Thyroid gland (tissue), 4 donors: ENCODE measurements around the gene MLYCD. TPM values are rescaled to one million over a fixed set of nuclear protein-coding genes. Genes with fewer than 3 reads are reported as not detected.

ENCODE experiments used
- DNase-seq, 2 donors: peaks; one replicate each; pipeline ENCODE4 v3.0.0-alpha.2; 2019
- H3K27ac ChIP-seq, 3 donors: fragments of 200-600 bp; sonication (generic); 1 replicate in 2 of 3; 2 replicates in 1 of 3; pipeline ENCODE4 v1.5.1; 2016 to 2019; ENCODE audit warnings: mild to moderate bottlenecking in 1 of 3, moderate library complexity in 1 of 3
- H3K27me3 ChIP-seq: fragments of 200-600 bp; sonication (generic); one replicate; pipeline ENCODE4 v1.5.1; 2019
- H3K36me3 ChIP-seq, 2 donors: fragments of 200-600 bp; sonication (generic); one replicate each; pipeline ENCODE4 v1.5.1; 2016 to 2019
- H3K4me1 ChIP-seq, 2 donors: fragments of 200-600 bp; sonication (generic); one replicate each; pipeline ENCODE4 v1.5.1; 2017 to 2019
- H3K4me3 ChIP-seq, 3 donors: fragments of 200-600 bp; sonication (generic); replicated peaks in 1 of 3; 1 replicate in 2 of 3; 2 replicates in 1 of 3; pipeline ENCODE4 v1.5.1; 2016; ENCODE audit warnings: mild to moderate bottlenecking in 1 of 3
- H3K9me3 ChIP-seq: fragments of 200-600 bp; sonication (generic); one replicate; pipeline ENCODE4 v1.5.1; 2017
- CTCF ChIP-seq, 6 experiments: fragments of 200-600 bp in 3 of 6; fragments of 450-650 bp in 3 of 6; sonication (generic) in 3 of 6; IDR thresholded peaks; one replicate each; pipeline ENCODE4 v1.5.1; 2016 to 2019; ENCODE audit warnings: antibody characterized with exemption in 6 of 6, mild to moderate bottlenecking in 2 of 6, inconsistent platforms in 1 of 6, moderate library complexity in 1 of 6
- POLR2A ChIP-seq, 2 donors: fragments of 450-650 bp; IDR thresholded peaks; one replicate each; pipeline ENCODE4 v1.6.1; 2017; ENCODE audit warnings: antibody characterized with exemption in 2 of 2, mild to moderate bottlenecking in 2 of 2, moderate library complexity in 1 of 2
- WGBS, 2 donors: methylation state at CpG; one replicate each; pipeline ENCODE4 v1.1.5; 2017; 5-methylcytosine and 5-hydroxymethylcytosine counted together
- intact Hi-C: fragments of 100-400 bp; cut with DNase I; formaldehyde crosslinking; loops from one replicate; pipeline ENCODE4 v1.15.1; 2023
- total RNA-seq, 4 donors: library from RNA; depleted of rRNA; stranded (reverse); fragments of >200 nt; gene quantifications; one replicate each; pipeline ENCODE4 v1.2.3, GENCODE V29; 2016

The MLYCD gene
- total RNA-seq, 4 donors from 2014 or later, result 9.9 to 22.0 (median 12.0) TPM

- WGBS, 2 donors, result 15% methylated on average over 17 to 21 of the region's 45 CpGs
- Histone ChIP-seq H3K36me3 (peaks cover 0 to 7% of the 10 kb centered on the region in 2 donors), H3K27me3 (no peaks in the 10 kb centered on the region), H3K4me3 (no peak overlapping the region), H3K27ac (no peak overlapping the region), H3K9me3 (no peaks in the 10 kb centered on the region), H3K4me1 (peaks cover 0 to 4% of the 10 kb centered on the region in 2 donors)
- DNase-seq, result no peak
- intact Hi-C loops, result loop anchor here (5.0 to 10.0 kb wide), 2 partner anchors 93 to 216 kb away; partner anchors contain the start of gene TAF1C
- TF ChIP-seq POLR2A (IDR thresholded peaks at IDR 0.05) (no peak), CTCF (IDR thresholded peaks at IDR 0.05) (no peak)
Measured at GRCh38 chr16:83968891-83969649, 70.2 kb downstream of the MLYCD start.

GRCh38 chr16:83969771-83970429 is 71.0 kb downstream of the MLYCD start:
- Histone ChIP-seq H3K9me3 (no peaks in the 10 kb centered on the region), H3K4me3 (no peak overlapping the region), H3K27ac (no peak overlapping the region), H3K36me3 (peaks cover 0 to 6% of the 10 kb centered on the region in 2 donors), H3K4me1 (peaks cover 0 to 4% of the 10 kb centered on the region in 2 donors), H3K27me3 (no peaks in the 10 kb centered on the region)
- intact Hi-C loops, result loop anchor here (5.0 to 10.0 kb wide), 2 partner anchors 92 to 215 kb away; partner anchors contain the start of gene TAF1C
- DNase-seq, result no peak
- TF ChIP-seq POLR2A (IDR thresholded peaks at IDR 0.05) (no peak), CTCF (IDR thresholded peaks at IDR 0.05) (no peak)
- 32 to 51% methylated on average over 9 to 12 of the region's 18 CpGs for WGBS, 2 donors

- peaks cover 0 to 4% of the 10 kb centered on the region in 2 donors for H3K4me1 ChIP-seq
- WGBS, 2 donors, result 85 to 86% methylated on average over 6 of the region's 6 CpGs
- H3K36me3 ChIP-seq, result peaks cover 0 to under 1% of the 10 kb centered on the region in 2 donors
- H3K4me3 ChIP-seq, result no peak overlapping the region
- no peak for TF ChIP-seq CTCF (IDR thresholded peaks at IDR 0.05)
- H3K27me3 ChIP-seq, result no peaks in the 10 kb centered on the region
- intact Hi-C loops, result no loop called here
- no peak for DNase-seq
- no peaks in the 10 kb centered on the region for H3K9me3 ChIP-seq
- H3K27ac ChIP-seq, result no peak overlapping the region
Measured at GRCh38 chr16:83970430-83970815, 71.5 kb downstream of the MLYCD start.

GRCh38 chr16:83971165-83972130 is 72.5 kb downstream of the MLYCD start:
- Histone ChIP-seq H3K4me3 (no peak overlapping the region), H3K4me1 (peaks cover 0 to 4% of the 10 kb centered on the region in 2 donors), H3K9me3 (no peaks in the 10 kb centered on the region), H3K27me3 (no peaks in the 10 kb centered on the region), H3K36me3 (no peaks in the 10 kb centered on the region), H3K27ac (no peak overlapping the region)
- WGBS, 2 donors, result 80 to 81% methylated on average over 19 to 27 of the region's 27 CpGs
- intact Hi-C loops, result no loop called here
- DNase-seq, result no peak
- TF ChIP-seq CTCF (IDR thresholded peaks at IDR 0.05), result no peak
- no peak for TF ChIP-seq POLR2A (IDR thresholded peaks at IDR 0.05)
